HepG2 (cell line): Measurements from ENCODE around the gene THPO. TPM values are rescaled to one million over a fixed set of nuclear protein-coding genes. Genes with fewer than 3 reads are reported as not detected.

Experiments used
- ATAC-seq: fragments of 200-7000 bp; cut with Tn5 transposase; 3 replicates; pipeline ENCODE4 v1.9.1; 2020; ENCODE audit warnings: mild to moderate bottlenecking, moderate library complexity
- BruUV-seq: library from RNA; stranded (reverse); fragments of 400-500 nt; replicated peaks from 2 replicates; lab custom pipeline; 2021; lab: Mats Ljungman, UMichigan
- CTCF ChIA-PET: fragments of 300-600 bp; formaldehyde crosslinking; extraction: SDS; loops from one replicate; lab custom pipeline; 2021; ENCODE audit warnings: low total read pairs, inconsistent platforms, low intra/inter-chr PET ratio; lab: Yijun Ruan, JAX
- POLR2A ChIA-PET: fragments of 350-600 bp; sonication (Branson Sonifier 250); formaldehyde crosslinking; loops from one replicate; lab custom pipeline; 2020; ENCODE audit warnings: antibody characterized with exemption, inconsistent platforms; lab: Yijun Ruan, JAX
- DNase-seq: peaks from one replicate; pipeline ENCODE4 v3.0.0-alpha.2; 2015; ENCODE audit warnings: low spot score
- FAIRE-seq: peaks from 3 replicates; lab custom pipeline; 2011; peaks lifted over from hg19 to GRCh38; lab: Jason Lieb, UNC
- H2AFZ ChIP-seq: one replicate; pipeline ENCODE4 v1.6.1; 2011; ENCODE audit warnings: low read length, inconsistent platforms
- H3K27ac ChIP-seq: fragments of 300-600 bp; 3 replicates; pipeline ENCODE4 v1.8.0; 2011; ENCODE audit warnings: mixed run types, mild to moderate bottlenecking, mixed read lengths, low read length, inconsistent platforms; ENCODE audit not compliant: insufficient read depth; ENCODE audit errors: extremely low read length
- H3K27me3 ChIP-seq, 2 experiments: fragments of 200-600 bp in 1 of 2; 2 replicates in 1 of 2; 3 replicates in 1 of 2; pipeline versions ENCODE4 v1.6.0 to v1.8.0; 2011; ENCODE audit warnings: low read length in 2 of 2, mild to moderate bottlenecking in 2 of 2, moderate library complexity in 2 of 2, inconsistent platforms in 1 of 2; ENCODE audit not compliant: insufficient read depth in 2 of 2, control insufficient read depth in 1 of 2
- H3K36me3 ChIP-seq, 2 experiments: fragments of 200-600 bp in 1 of 2; replicated peaks in 1 of 2; 2 replicates in 1 of 2; 3 replicates in 1 of 2; pipeline versions ENCODE4 v1.5.1 to v1.8.0; 2011; ENCODE audit warnings: low read length in 2 of 2, inconsistent platforms in 1 of 2; ENCODE audit not compliant: insufficient read depth in 2 of 2, control insufficient read depth in 1 of 2
- H3K4me1 ChIP-seq: 2 replicates; pipeline ENCODE4 v1.5.1; 2012; ENCODE audit warnings: low read length, inconsistent platforms; ENCODE audit not compliant: insufficient read depth
- H3K4me2 ChIP-seq: 2 replicates; pipeline ENCODE4 v1.6.0; 2011; ENCODE audit warnings: low read depth, low read length, inconsistent platforms
- H3K4me3 ChIP-seq, 3 experiments: fragments of 200-600 bp in 1 of 3; sonication (generic), shearing (Covaris generic) in 1 of 3; replicated peaks in 1 of 3; 2 replicates each; pipeline ENCODE4 v1.5.1; 2011 to 2016; ENCODE audit warnings: low read length in 3 of 3, inconsistent platforms in 2 of 3, low read depth in 2 of 3, mild to moderate bottlenecking in 2 of 3, control low read depth in 1 of 3, mixed read lengths in 1 of 3; ENCODE audit not compliant: insufficient read depth in 1 of 3
- H3K79me2 ChIP-seq: one replicate; pipeline ENCODE4 v1.6.1; 2011; ENCODE audit warnings: low read length, inconsistent platforms; ENCODE audit not compliant: insufficient read depth
- H3K9ac ChIP-seq: 2 replicates; pipeline ENCODE4 v1.6.0; 2011; ENCODE audit warnings: mild to moderate bottlenecking, low read depth, low read length, inconsistent platforms; ENCODE audit not compliant: insufficient read depth
- H3K9me3 ChIP-seq: 2 replicates; pipeline ENCODE4 v1.5.1; 2012; ENCODE audit warnings: mild to moderate bottlenecking, low read length
- H4K20me1 ChIP-seq: 2 replicates; pipeline ENCODE4 v1.6.0; 2011; ENCODE audit warnings: inconsistent platforms, mild to moderate bottlenecking, low read length, moderate library complexity; ENCODE audit not compliant: insufficient read depth
- CERS6 ChIP-seq: sonication (generic); formaldehyde crosslinking; IDR thresholded peaks from 2 replicates; pipeline ENCODE4 v1.5.0; 2020; ENCODE audit warnings: missing genetic modification reagents
- EED ChIP-seq: sonication (generic); formaldehyde crosslinking; IDR thresholded peaks from 2 replicates; pipeline ENCODE4 v1.5.0; 2020; ENCODE audit warnings: mild to moderate bottlenecking, missing genetic modification reagents
- GLI4 ChIP-seq: sonication (generic); formaldehyde crosslinking; IDR thresholded peaks from 2 replicates; pipeline ENCODE4 v1.5.1; 2020; ENCODE audit warnings: missing genetic modification reagents, mild to moderate bottlenecking, moderate library complexity, borderline replicate concordance
- HHEX ChIP-seq: IDR thresholded peaks from 2 replicates; pipeline ENCODE4 v1.6.1; 2016; ENCODE audit warnings: control low read depth
- MATR3 ChIP-seq: sonication (generic); formaldehyde crosslinking; IDR thresholded peaks from 2 replicates; pipeline ENCODE4 v1.4.0; 2020; ENCODE audit warnings: missing genetic modification reagents
- RERE ChIP-seq: IDR thresholded peaks from 2 replicates; pipeline ENCODE4 v1.6.1; 2016; ENCODE audit warnings: low read depth, missing genetic modification reagents, missing compliant biosample characterization
- ZBTB44 ChIP-seq: sonication (generic); formaldehyde crosslinking; IDR thresholded peaks from 2 replicates; pipeline ENCODE4 v1.4.0; 2020; ENCODE audit warnings: missing genetic modification reagents
- ZFAT ChIP-seq: sonication (generic); formaldehyde crosslinking; conservative IDR thresholded peaks from 2 replicates; pipeline ENCODE4 v1.8.1; 2023; ENCODE audit warnings: missing genetic modification reagents, inconsistent platforms
- ZFY ChIP-seq: sonication (generic); formaldehyde crosslinking; IDR thresholded peaks from 2 replicates; pipeline ENCODE4 v1.4.0; 2020; ENCODE audit warnings: missing genetic modification reagents
- ZNF333 ChIP-seq: sonication (generic); formaldehyde crosslinking; IDR thresholded peaks from 2 replicates; pipeline ENCODE4 v1.4.0; 2020; ENCODE audit warnings: mild to moderate bottlenecking, missing genetic modification reagents, borderline replicate concordance
- ZNF558 ChIP-seq: sonication (generic); formaldehyde crosslinking; IDR thresholded peaks from 2 replicates; pipeline ENCODE4 v1.9.0; 2022; ENCODE audit warnings: mild to moderate bottlenecking, missing genetic modification reagents, borderline replicate concordance
- WGBS: methylation state at CpG from one replicate; pipeline ENCODE4 v1.1.6; 2017; ENCODE audit warnings: low lambda C conversion rate; 5-methylcytosine and 5-hydroxymethylcytosine counted together
- in situ Hi-C: cut with HindIII; loops from 2 replicates; pipeline ENCODE4 v1.10.0; 2017; ENCODE audit warnings: low pct_unique_long_range_greater_than_20kb; ENCODE audit not compliant: extremely low pct_ligation_motif_present
- intact Hi-C: fragments of 100-400 bp; cut with micrococcal nuclease; formaldehyde crosslinking; loops from one replicate; pipeline ENCODE4 v1.10.0; 2022; ENCODE audit not compliant: unreplicated experiment
- polyA plus RNA-seq, 8 experiments: library from polyadenylated mRNA; depleted of rRNA in 3 of 8; stranded (reverse) in 7 of 8; unstranded in 1 of 8; fragments of >200 nt; fragmentation: Illumina TruSeq in 4 of 8; extraction: Trizol in 4 of 8; gene quantifications; 2 replicates each; pipeline versions ENCODE4 v1.2.1 to v1.2.3, GENCODE V29; 2011 to 2016; ENCODE audit warnings: low read depth in 4 of 8, missing spikeins in 1 of 8, mixed read lengths in 1 of 8; ENCODE audit not compliant: insufficient read depth in 1 of 8
- total RNA-seq, 5 experiments: library from RNA; depleted of rRNA; stranded (reverse); fragments of >200 nt; fragmentation: Illumina TruSeq; extraction: Trizol; gene quantifications; 2 replicates each; pipeline ENCODE4 v1.2.3, GENCODE V29; 2016; ENCODE audit warnings: low read depth in 1 of 5

The THPO gene
- total and polyA plus RNA-seq, 2 of the 13 experiments (the other 11 are each of a cell fraction or from before 2014, with no cell fraction given) = 2.8 to 4.8 TPM

- Histone ChIP-seq H2AFZ (no peak overlapping the region), H4K20me1 (peaks cover 19% of the 10 kb centered on the region; the same call in 1 of the 2 replicates), H3K27ac (no peak overlapping the region), H3K4me3 (no peak overlapping the region), H3K36me3 (peaks cover 29 to 54% of the 10 kb centered on the region in 2 experiments), H3K9ac (no peak overlapping the region), H3K9me3 (no peaks in the 10 kb centered on the region), H3K79me2 (peaks cover 16% of the 10 kb centered on the region), H3K27me3 (no peaks in the 10 kb centered on the region; a peak in 1 of 5 replicates), H3K4me2 (no peak overlapping the region), H3K4me1 (peaks cover 18% of the 10 kb centered on the region)
- no peak for TF ChIP-seq RERE (CRISPR knock-in tag)
- TF ChIP-seq ZFY (CRISPR knock-in tag) = no peak
- TF ChIP-seq EED = no peak
- no peak for TF ChIP-seq CERS6 (CRISPR knock-in tag)
- no peak for TF ChIP-seq HHEX
- no peak for TF ChIP-seq ZFAT (CRISPR knock-in tag)
- TF ChIP-seq ZBTB44 (CRISPR knock-in tag) = no peak
- TF ChIP-seq ZNF333 (CRISPR knock-in tag) = no peak
- no peak for TF ChIP-seq ZNF558 (CRISPR knock-in tag)
- no peak for TF ChIP-seq MATR3 (CRISPR knock-in tag)
- no peak for TF ChIP-seq GLI4
- ChIA-PET CTCF (no interaction called here), POLR2A (interaction anchor here (1.0 to 1.4 kb wide), 2 partner anchors 15 to 17 kb away, joined by 3 read pairs; no protein-coding TSS in a partner anchor)
- DNase-seq = no peak
- in situ Hi-C loops (no loop called here), intact Hi-C loops (no loop called here)
- no peak for FAIRE-seq
- no peak for ATAC-seq
- BruUV-seq = no TSS peak
- 88% methylated on average over 3 of the region's 3 CpGs for WGBS
These were observed 44.3 kb downstream of the THPO start for GRCh38 chr3:184333700-184334099.
